Naive thymus-derived CD4-positive, alpha-beta T cell (primary cell): ENCODE data around the gene ELOVL1. TPM values are rescaled to one million over a fixed set of nuclear protein-coding genes. Genes with fewer than 3 reads are reported as not detected.
"Not testable (repeated sequence)": the region's sequence is repeated elsewhere in the genome, so short reads cannot be mapped to it uniquely, and the experiment has no call there.

Experiments used
- ATAC-seq: fragments of 150-1000 bp; cut with Tn5 transposase; 2 replicates; pipeline ENCODE4 v1.10.0; 2021; ENCODE audit warnings: mild to moderate bottlenecking, moderate library complexity
- CTCF ChIA-PET: fragments of 350-600 bp; sonication (Branson Sonifier 250); formaldehyde crosslinking; loops from one replicate; lab custom pipeline; 2021; ENCODE audit warnings: antibody characterized with exemption; lab: Charles Lee
- POLR2A ChIA-PET: fragments of 350-600 bp; sonication (Branson Sonifier 250); formaldehyde crosslinking; loops from one replicate; lab custom pipeline; 2021; ENCODE audit warnings: antibody characterized with exemption, inconsistent platforms; lab: Charles Lee
- DNase-seq, 9 donors: peaks; one replicate each; pipeline versions ENCODE4 v3.0.0 to v3.0.0-alpha.2; 2020 to 2022; ENCODE audit warnings: mixed read lengths in 1 of 9
- H3K27ac ChIP-seq: one replicate; pipeline ENCODE4 v1.7.0; 2013; ENCODE audit warnings: mild to moderate bottlenecking, low read depth, low read length, moderate library complexity
- H3K27me3 ChIP-seq, 2 donors: one replicate each; pipeline ENCODE4 v1.7.0; 2013; ENCODE audit warnings: low read length in 2 of 2, mild to moderate bottlenecking in 2 of 2, moderate library complexity in 2 of 2; ENCODE audit not compliant: control insufficient read depth in 2 of 2, insufficient read depth in 2 of 2
- H3K36me3 ChIP-seq, 3 experiments: 1 replicate in 2 of 3; 2 replicates in 1 of 3; pipeline ENCODE4 v1.7.0; 2013; ENCODE audit warnings: low read length in 3 of 3, mild to moderate bottlenecking in 3 of 3, moderate library complexity in 1 of 3; ENCODE audit not compliant: insufficient read depth in 3 of 3, control insufficient read depth in 2 of 3
- H3K4me1 ChIP-seq, 2 donors: one replicate each; pipeline ENCODE4 v1.7.0; 2013; ENCODE audit warnings: low read length in 2 of 2, mild to moderate bottlenecking in 2 of 2, moderate library complexity in 1 of 2; ENCODE audit not compliant: control insufficient read depth in 2 of 2, insufficient read depth in 2 of 2
- H3K4me3 ChIP-seq: 2 replicates; pipeline ENCODE4 v1.7.0; 2013; ENCODE audit warnings: mild to moderate bottlenecking, low read length
- H3K9me3 ChIP-seq, 3 experiments: 1 replicate in 2 of 3; 2 replicates in 1 of 3; pipeline ENCODE4 v1.7.0; 2013; ENCODE audit warnings: low read length in 3 of 3; ENCODE audit not compliant: control insufficient read depth in 2 of 3
- H3K27ac Mint-ChIP-seq, 9 donors: one replicate each; pipeline ENCODE4 v1.8.0; 2020 to 2022; ENCODE audit warnings: mixed read lengths in 9 of 9, mild to moderate bottlenecking in 8 of 9, moderate library complexity in 5 of 9, inconsistent platforms in 2 of 9
- H3K27me3 Mint-ChIP-seq, 5 donors: one replicate each; pipeline ENCODE4 v1.8.0; 2021 to 2022; ENCODE audit warnings: mixed read lengths in 5 of 5, mild to moderate bottlenecking in 1 of 5
- H3K36me3 Mint-ChIP-seq, 5 donors: one replicate each; pipeline ENCODE4 v1.8.0; 2020 to 2022; ENCODE audit warnings: mixed read lengths in 5 of 5, mild to moderate bottlenecking in 3 of 5, inconsistent platforms in 1 of 5
- H3K4me1 Mint-ChIP-seq, 7 donors: one replicate each; pipeline ENCODE4 v1.8.0; 2020 to 2022; ENCODE audit warnings: mixed read lengths in 7 of 7, mild to moderate bottlenecking in 3 of 7, inconsistent platforms in 1 of 7
- H3K4me3 Mint-ChIP-seq, 10 donors: one replicate each; pipeline ENCODE4 v1.8.0; 2020 to 2022; ENCODE audit warnings: mild to moderate bottlenecking in 10 of 10, mixed read lengths in 10 of 10, moderate library complexity in 6 of 10, inconsistent platforms in 2 of 10
- H3K9me3 Mint-ChIP-seq, 11 donors: one replicate each; pipeline ENCODE4 v1.8.0; 2020 to 2022; ENCODE audit warnings: mixed read lengths in 11 of 11, mild to moderate bottlenecking in 4 of 11, inconsistent platforms in 1 of 11, moderate library complexity in 1 of 11
- intact Hi-C, 2 donors: fragments of 100-400 bp; cut with micrococcal nuclease; formaldehyde crosslinking; loops; one replicate each; pipeline ENCODE4 v1.15.1; 2023
- polyA plus RNA-seq, 2 donors: library from polyadenylated mRNA; unstranded; fragments of 300-500 nt; fragmentation: Illumina TruSeq; gene quantifications; one replicate each; pipeline ENCODE4 v1.2.3, GENCODE V29; 2021
- total RNA-seq, 6 experiments: library from RNA in 5 of 6; stranded (reverse) in 5 of 6; gene quantifications; 1 replicate in 5 of 6; 2 replicates in 1 of 6; pipeline ENCODE4 v1.2.3 and lab custom pipeline; 2021 to 2026

ELOVL1 gene
- total and polyA plus RNA-seq, 7 experiments from 2014 or later = 25.9 to 65.3 (median 34.6) TPM

DNA sequence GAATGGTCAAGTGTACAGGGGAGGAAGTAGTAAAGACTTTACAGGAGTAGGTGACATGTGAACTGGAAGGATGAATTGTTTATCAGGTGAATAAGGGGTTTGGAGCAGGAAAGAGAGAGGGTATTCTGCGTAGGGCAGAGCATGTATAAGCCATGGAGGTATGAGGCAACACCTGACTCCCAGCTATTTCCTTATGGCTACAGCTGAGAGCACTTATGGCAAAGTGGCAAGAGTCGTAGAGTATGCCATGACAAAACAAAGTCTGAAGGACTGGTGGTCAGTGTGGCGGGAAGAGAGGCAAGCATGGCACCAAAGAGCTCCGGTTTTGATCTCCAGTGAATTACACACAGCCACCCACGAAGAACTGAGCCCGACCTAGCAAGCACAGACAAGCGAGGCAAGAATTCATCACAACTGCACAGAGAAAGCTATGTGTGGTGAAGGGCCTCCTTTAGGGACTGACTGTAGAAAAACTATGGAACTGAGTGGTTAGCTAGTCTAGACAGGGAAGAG, 9.0 kb upstream of the ELOVL1 start:
- Mint-ChIP-seq H3K36me3 (peaks cover 6 to 12% (median 11%) of the 10 kb centered on the region in 5 donors), H3K9me3 (no peaks in the 10 kb centered on the region), H3K4me1 (peaks cover 7 to 31% (median 14%) of the 10 kb centered on the region in 7 donors), H3K27ac (peak overlapping the region in 1 of 9 donors; percentile 51), H3K27me3 (no peaks in the 10 kb centered on the region), H3K4me3 (no peak overlapping the region)
- no peak overlapping the region for H3K4me3 ChIP-seq
- no peak overlapping the region for H3K27ac ChIP-seq
- ATAC-seq = no peak
- no peaks in the 10 kb centered on the region for H3K4me1 ChIP-seq
- ChIA-PET POLR2A (interaction anchor here (1.8 to 4.4 kb wide), 2 partner anchors 8 to 13 kb away, joined by 6 to 23 read pairs; partner anchors contain the start of genes ELOVL1, MED8 and SZT2), CTCF (no interaction called here)
- peaks cover 0 to 8% (median 0%) of the 10 kb centered on the region in 3 experiments for H3K36me3 ChIP-seq
- DNase-seq = no peak
- H3K27me3 ChIP-seq = no peaks in the 10 kb centered on the region
- H3K9me3 ChIP-seq = no peaks in the 10 kb centered on the region
- intact Hi-C loops = no loop called here

DNA sequence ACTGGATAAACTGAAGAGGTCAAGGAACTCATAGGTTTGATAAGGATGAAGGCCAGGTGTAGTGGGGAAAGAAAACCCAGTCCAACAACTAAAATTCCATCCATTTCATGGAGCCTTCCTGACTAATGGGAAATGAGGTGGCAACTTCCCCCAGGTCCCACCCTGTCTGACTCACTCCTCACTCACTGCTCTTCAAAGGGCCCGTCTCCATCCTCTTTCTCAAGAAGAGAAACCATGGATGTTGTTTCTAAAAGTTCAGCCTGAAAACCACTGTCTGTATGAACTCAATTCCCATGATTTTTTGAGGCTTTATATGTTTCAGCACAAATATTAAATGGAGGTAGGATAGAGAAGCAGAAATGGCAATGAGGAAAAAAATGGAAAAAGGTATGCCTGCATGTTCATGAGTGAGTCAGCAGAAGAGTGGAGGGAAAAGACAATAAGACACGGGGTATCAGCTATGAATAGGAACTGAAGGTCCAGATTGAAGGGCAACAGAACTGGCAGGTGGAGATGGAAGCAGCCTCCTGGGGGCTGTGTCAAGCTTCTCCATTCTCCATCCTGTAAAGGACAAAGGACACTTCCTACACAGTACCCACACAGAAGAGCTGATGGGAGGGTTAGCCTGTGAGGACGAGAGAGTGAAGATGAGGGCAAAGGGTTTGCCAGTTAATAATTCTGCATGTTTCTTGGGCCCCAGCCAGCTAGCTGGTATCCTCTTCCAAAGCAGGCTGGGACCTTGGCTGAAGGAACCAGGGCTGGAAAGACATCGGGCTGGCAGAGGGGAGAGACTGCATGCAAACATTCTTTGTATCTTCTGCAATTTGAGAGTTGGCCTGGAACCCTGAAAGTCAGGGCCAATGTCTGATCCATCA, 5.5 kb upstream of the ELOVL1 start:
- intact Hi-C loops = no loop called here
- CTCF ChIA-PET = no interaction called here
- ATAC-seq (no peak), DNase-seq (no peak)
- Mint-ChIP-seq H3K4me1 (peaks cover 12 to 32% (median 19%) of the 10 kb centered on the region in 7 donors), H3K36me3 (peaks cover 0 to 14% (median 0%) of the 10 kb centered on the region in 5 donors), H3K4me3 (no peak overlapping the region), H3K27me3 (no peaks in the 10 kb centered on the region), H3K27ac (no peak overlapping the region), H3K9me3 (no peaks in the 10 kb centered on the region)
- Histone ChIP-seq H3K27ac (no peak overlapping the region), H3K9me3 (no peaks in the 10 kb centered on the region), H3K4me3 (no peak overlapping the region), H3K4me1 (peaks cover 6 to 8% of the 10 kb centered on the region in 2 donors), H3K36me3 (no peaks in the 10 kb centered on the region), H3K27me3 (no peaks in the 10 kb centered on the region)
- POLR2A ChIA-PET = interaction anchor here (1.1 kb wide), 1 partner anchor 9 kb away, joined by 4 read pairs; no protein-coding TSS in a partner anchor

DNA sequence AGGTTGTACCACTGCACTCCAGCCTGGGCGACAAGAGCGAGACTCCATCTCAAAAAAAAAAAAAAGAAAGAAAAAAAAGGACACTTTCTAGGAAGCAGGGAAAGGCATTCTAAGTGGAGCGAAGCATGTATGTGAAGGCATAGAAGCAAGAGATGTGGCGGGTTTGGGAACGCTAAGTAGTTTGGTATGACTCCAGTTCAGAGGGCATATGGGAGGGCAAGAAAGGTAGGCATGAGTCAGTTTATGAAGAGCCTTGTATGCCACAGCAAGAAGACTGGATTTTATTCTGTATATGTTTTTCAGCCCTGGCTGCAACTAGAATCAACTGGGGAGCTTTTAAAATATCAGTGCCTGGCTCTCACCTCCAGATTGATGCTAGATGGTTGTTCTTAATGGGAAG, 4.4 kb upstream of the ELOVL1 start:
- Mint-ChIP-seq H3K4me1 (peaks cover 15 to 33% (median 22%) of the 10 kb centered on the region in 7 donors), H3K27me3 (no peaks in the 10 kb centered on the region), H3K4me3 (no peak overlapping the region), H3K9me3 (no peaks in the 10 kb centered on the region), H3K27ac (no peak overlapping the region), H3K36me3 (peaks cover 0 to 16% (median 0%) of the 10 kb centered on the region in 5 donors)
- no peak overlapping the region for H3K27ac ChIP-seq
- no peak overlapping the region for H3K4me3 ChIP-seq
- ChIA-PET CTCF (no interaction called here), POLR2A (no interaction called here)
- H3K4me1 ChIP-seq = peaks cover 6 to 8% of the 10 kb centered on the region in 2 donors
- H3K36me3 ChIP-seq = no peaks in the 10 kb centered on the region
- H3K27me3 ChIP-seq = no peaks in the 10 kb centered on the region
- intact Hi-C loops = no loop called here
- H3K9me3 ChIP-seq = no peaks in the 10 kb centered on the region
- DNase-seq (no peak), ATAC-seq (no peak)

DNA sequence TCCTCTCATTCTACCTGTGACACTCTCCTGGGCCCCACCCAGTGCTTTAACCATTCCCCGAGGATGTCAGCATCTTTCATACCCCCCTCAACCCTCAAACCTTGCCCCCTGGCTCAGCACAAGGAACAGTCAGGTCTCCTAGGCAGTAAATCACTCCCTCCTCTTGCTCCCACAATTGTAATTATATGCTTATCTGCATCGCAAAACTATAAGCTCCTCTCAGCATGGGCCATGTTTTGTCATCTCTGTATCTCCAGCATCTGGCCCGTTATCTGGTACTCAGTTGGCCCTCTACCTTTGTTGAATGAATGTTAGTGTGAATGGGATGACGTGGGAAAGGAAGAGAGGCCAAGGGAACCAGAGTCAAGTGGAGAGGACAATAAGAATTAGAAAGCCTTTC, 2.8 kb upstream of the ELOVL1 start:
- H3K4me1 ChIP-seq = peaks cover 13 to 22% of the 10 kb centered on the region in 2 donors
- no peak overlapping the region for H3K27ac ChIP-seq
- no peaks in the 10 kb centered on the region for H3K27me3 ChIP-seq
- H3K36me3 ChIP-seq = peaks cover 0 to 3% (median 0%) of the 10 kb centered on the region in 3 experiments
- peaks cover 23 to 40% (median 35%) of the 10 kb centered on the region in 7 donors for H3K4me1 Mint-ChIP-seq
- no peak for DNase-seq
- H3K4me3 Mint-ChIP-seq = peak overlapping the region in 6 of 10 donors; percentile 6 to 36 (median 20)
- H3K27me3 Mint-ChIP-seq = no peaks in the 10 kb centered on the region
- no peaks in the 10 kb centered on the region for H3K9me3 ChIP-seq
- H3K27ac Mint-ChIP-seq = peak overlapping the region in 5 of 9 donors; percentile 4 to 76 (median 32)
- ChIA-PET POLR2A (interaction anchor here (0.6 kb wide), 1 partner anchor 17 kb away, joined by 4 read pairs; no protein-coding TSS in a partner anchor), CTCF (no interaction called here)
- ATAC-seq = no peak
- peaks cover 0 to 20% (median 3%) of the 10 kb centered on the region in 5 donors for H3K36me3 Mint-ChIP-seq
- H3K9me3 Mint-ChIP-seq = no peaks in the 10 kb centered on the region
- intact Hi-C loops = no loop called here
- no peak overlapping the region for H3K4me3 ChIP-seq

DNA sequence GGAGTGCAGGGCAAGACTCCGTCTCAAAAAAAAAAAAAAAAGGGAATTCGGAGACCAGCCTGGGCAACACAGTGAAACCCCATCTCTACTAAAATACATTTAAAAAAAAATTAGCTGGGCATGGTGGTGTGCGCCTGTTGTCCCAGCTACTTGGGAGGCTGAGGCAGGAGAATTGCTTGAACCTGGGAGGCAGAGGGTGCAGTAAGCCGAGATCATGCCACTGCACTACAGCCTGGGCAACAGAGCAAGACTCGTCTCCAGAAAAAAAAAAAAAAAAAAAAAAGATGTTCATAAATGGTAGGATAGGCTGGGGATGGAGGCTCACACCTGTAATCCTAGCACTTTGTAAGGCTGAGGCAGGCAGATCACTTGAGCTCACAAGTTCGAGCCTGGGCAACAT, 2.0 kb upstream of the ELOVL1 start:
- Mint-ChIP-seq H3K27ac (peak overlapping the region in 1 of 9 donors; percentile 51), H3K36me3 (peaks cover 0 to 24% (median 3%) of the 10 kb centered on the region in 5 donors), H3K4me3 (peak overlapping the region in 1 of 10 donors; percentile 41), H3K4me1 (peaks cover 24 to 47% (median 40%) of the 10 kb centered on the region in 7 donors)
- peaks cover 0 to 11% (median 8%) of the 10 kb centered on the region in 3 experiments for H3K36me3 ChIP-seq
- ATAC-seq, H3K27me3 Mint-ChIP-seq, H3K27me3 ChIP-seq, H3K9me3 ChIP-seq, H3K27ac ChIP-seq, DNase-seq, H3K9me3 Mint-ChIP-seq, H3K4me3 ChIP-seq: not testable (repeated sequence)
- CTCF ChIA-PET = interaction anchor here (0.6 kb wide), 1 partner anchor 40 kb away, joined by 9 read pairs; no protein-coding TSS in a partner anchor
- POLR2A ChIA-PET = interaction anchor here (0.6 kb wide), 1 partner anchor 18 kb away, joined by 4 read pairs; no protein-coding TSS in a partner anchor
- H3K4me1 ChIP-seq = peaks cover 13 to 22% of the 10 kb centered on the region in 2 donors
- intact Hi-C loops = loop anchor here (2.0 to 10.0 kb wide), 8 partner anchors 83 to 843 kb away; partner anchors contain the start of genes HYI (in 2 of the 2), ATP6V0B (in 1 of the 2), B4GALT2 (in 1 of the 2) and DMAP1 (in 1 of the 2)

DNA sequence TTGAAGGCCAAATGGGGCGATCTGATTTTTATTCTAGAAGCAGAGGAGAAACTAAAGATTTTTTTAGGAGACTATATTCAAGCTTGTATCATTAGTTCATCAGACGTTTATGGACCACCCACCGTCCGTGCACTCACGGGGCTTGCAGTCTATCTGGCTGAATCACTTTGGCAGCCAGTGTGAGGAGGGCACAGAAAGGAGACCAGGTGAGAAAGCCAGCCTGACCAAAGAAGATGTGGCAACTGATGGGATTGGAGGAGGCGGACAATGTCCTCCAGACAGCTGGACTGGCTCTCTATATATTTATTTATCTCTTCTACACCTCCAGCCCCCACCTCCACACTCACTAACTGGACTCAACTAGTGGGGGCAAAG, 822 bp upstream of the ELOVL1 start:
- intact Hi-C loops = loop anchor here (1.0 to 10.0 kb wide), 13 partner anchors 10 to 844 kb away; partner anchors contain the start of genes CDC20 (in 2 of the 2), HYI (in 2 of the 2), MED8 (in 2 of the 2) and SZT2 (in 2 of the 2)
- peak overlapping the region; percentile 84 to 94 (median 90) for H3K4me3 Mint-ChIP-seq
- H3K27me3 Mint-ChIP-seq = no peaks in the 10 kb centered on the region
- ChIA-PET CTCF (interaction anchor here (0.6 to 1.0 kb wide), 4 partner anchors 16 to 142 kb away, joined by 3 to 4 read pairs (median 3); partner anchors contain the start of gene SZT2), POLR2A (interaction anchor here (0.6 to 1.9 kb wide), 9 partner anchors 9 to 197 kb away, joined by 3 to 16 read pairs (median 4); partner anchors contain the start of genes CDC20 and MED8)
- H3K4me3 ChIP-seq = peak overlapping the region; percentile 89
- no peaks in the 10 kb centered on the region for H3K9me3 Mint-ChIP-seq
- no peaks in the 10 kb centered on the region for H3K9me3 ChIP-seq
- peaks cover 24 to 47% (median 42%) of the 10 kb centered on the region in 7 donors for H3K4me1 Mint-ChIP-seq
- ATAC-seq = no peak
- DNase-seq = no peak
- peaks cover 13 to 22% of the 10 kb centered on the region in 2 donors for H3K4me1 ChIP-seq
- H3K36me3 Mint-ChIP-seq = peaks cover 5 to 30% (median 8%) of the 10 kb centered on the region in 5 donors
- H3K27me3 ChIP-seq = no peaks in the 10 kb centered on the region
- peak overlapping the region; percentile 90 for H3K27ac ChIP-seq
- H3K27ac Mint-ChIP-seq = peak overlapping the region; percentile 65 to 92 (median 88)
- H3K36me3 ChIP-seq = peaks cover 8 to 22% (median 10%) of the 10 kb centered on the region in 3 experiments
